OCI-LY1 (cell line): ENCODE data around the gene CACNA1C.

Source experiments
- H2AFZ ChIP-seq: fragments of 200-600 bp; sonication (generic), shearing (Covaris generic); 2 replicates; pipeline ENCODE4 v1.6.0; 2014; ENCODE audit warnings: antibody characterized with exemption, mild to moderate bottlenecking, low read length
- H3F3A ChIP-seq: fragments of 200-600 bp; sonication (generic), shearing (Covaris generic); 2 replicates; pipeline ENCODE4 v1.6.0; 2014; ENCODE audit warnings: mild to moderate bottlenecking, antibody characterized with exemption, low read length, moderate library complexity; ENCODE audit not compliant: insufficient read depth
- H3K27ac ChIP-seq: fragments of 200-600 bp; sonication (generic); 2 replicates; pipeline ENCODE4 v1.5.1; 2014; ENCODE audit warnings: low read length, mixed run types, mild to moderate bottlenecking, low read depth; ENCODE audit not compliant: poor library complexity, severe bottlenecking
- H3K27me3 ChIP-seq: fragments of 200-600 bp; sonication (generic); 2 replicates; pipeline ENCODE4 v1.6.0; 2014; ENCODE audit warnings: antibody characterized with exemption, mild to moderate bottlenecking, low read length, moderate library complexity; ENCODE audit not compliant: insufficient read depth
- H3K36me3 ChIP-seq: fragments of 200-600 bp; sonication (generic); 2 replicates; pipeline ENCODE4 v1.6.1; 2014; ENCODE audit warnings: mild to moderate bottlenecking, antibody characterized with exemption, low read length, moderate library complexity, mixed read lengths; ENCODE audit not compliant: insufficient read depth
- H3K4me1 ChIP-seq: fragments of 200-600 bp; sonication (generic); 2 replicates; pipeline ENCODE4 v1.5.1; 2014; ENCODE audit warnings: mild to moderate bottlenecking, low read length, moderate library complexity; ENCODE audit not compliant: insufficient read depth, severe bottlenecking
- H3K4me2 ChIP-seq: fragments of 200-600 bp; sonication (generic), shearing (Covaris generic); 2 replicates; pipeline ENCODE4 v1.6.1; 2014; ENCODE audit warnings: low read length
- H3K4me3 ChIP-seq: fragments of 200-600 bp; sonication (generic); 2 replicates; pipeline ENCODE4 v1.5.1; 2014; ENCODE audit warnings: low read length, low read depth, mild to moderate bottlenecking, mixed read lengths; ENCODE audit not compliant: poor library complexity, severe bottlenecking
- H3K79me2 ChIP-seq: fragments of 200-600 bp; shearing (Covaris generic); 2 replicates; pipeline ENCODE4 v1.6.1; 2016; ENCODE audit warnings: mixed run types, low read length, mixed read lengths; ENCODE audit not compliant: insufficient read depth
- H3K9ac ChIP-seq: fragments of 200-600 bp; sonication (generic), shearing (Covaris generic); 2 replicates; pipeline ENCODE4 v1.6.1; 2014; ENCODE audit warnings: mild to moderate bottlenecking, low read length, mixed read lengths
- H3K9me2 ChIP-seq: fragments of 200-600 bp; sonication (generic), shearing (Covaris generic); 2 replicates; pipeline ENCODE4 v1.6.1; 2014; ENCODE audit warnings: low read depth, mild to moderate bottlenecking, low read length, mixed read lengths
- H3K9me3 ChIP-seq: fragments of 200-600 bp; shearing (Covaris generic); 2 replicates; pipeline ENCODE4 v1.6.1; 2014; ENCODE audit warnings: low read length, mixed read lengths
- H4K20me1 ChIP-seq: fragments of 200-600 bp; sonication (generic), shearing (Covaris generic); 2 replicates; pipeline ENCODE4 v1.6.0; 2016; ENCODE audit warnings: mild to moderate bottlenecking, low read length; ENCODE audit not compliant: insufficient read depth
- EZH2 ChIP-seq: fragments of 200-600 bp; sonication (generic), shearing (Covaris generic); IDR thresholded peaks from 2 replicates; pipeline ENCODE4 v1.8.0; 2017; ENCODE audit warnings: borderline replicate concordance, mixed run types, mild to moderate bottlenecking, antibody characterized with exemption, low read length, moderate library complexity, mixed read lengths
- TF ChIP-seq, protein P1 (sequence below): fragments of 200-600 bp; sonication (generic), shearing (Covaris generic); IDR thresholded peaks from 2 replicates; pipeline ENCODE4 v1.5.1; 2017; ENCODE audit warnings: mild to moderate bottlenecking, antibody characterized with exemption, low read length, moderate library complexity, mixed read lengths

Gene CACNA1C

DNA sequence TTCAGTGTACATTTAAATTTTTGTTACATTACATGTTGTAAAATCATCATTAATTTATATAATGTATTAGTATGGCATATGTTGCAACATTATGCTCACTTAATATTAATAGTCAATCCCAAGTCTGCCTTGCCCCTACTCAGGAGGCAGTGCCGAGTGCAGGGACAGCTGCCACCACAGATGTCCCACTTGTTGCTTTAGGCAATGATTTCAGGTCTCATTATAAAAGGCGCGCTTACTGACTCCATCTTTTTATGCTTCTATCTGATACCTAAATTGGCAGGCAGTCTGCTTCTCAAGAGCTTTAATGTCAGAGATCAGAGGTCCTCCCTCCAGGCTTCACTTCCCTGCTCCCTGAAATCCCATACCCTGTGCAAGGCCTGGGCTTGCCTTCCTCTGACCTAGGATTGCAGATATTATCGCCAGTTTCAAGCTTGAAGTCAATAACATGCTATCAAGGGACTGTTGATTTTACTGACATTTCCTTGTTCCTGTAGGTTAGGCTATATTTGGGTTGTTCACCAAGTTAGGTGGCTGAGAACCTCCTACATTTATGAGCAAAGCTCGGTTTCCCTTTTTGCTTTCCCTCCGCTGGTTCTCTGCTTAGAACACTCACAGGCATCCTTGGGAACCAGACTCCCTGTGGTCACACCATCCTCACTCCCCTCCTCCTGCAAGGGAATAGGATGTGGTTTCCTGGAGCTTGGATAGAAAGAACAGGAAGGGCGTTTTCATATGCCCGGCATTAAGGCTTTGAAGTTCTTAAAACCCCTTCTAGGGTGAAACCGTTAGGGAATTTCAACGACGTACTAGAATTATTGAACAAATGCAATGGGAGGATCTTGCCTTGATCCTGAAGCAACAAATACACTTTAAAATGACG, 533.6 kb downstream of the CACNA1C start:
- Histone ChIP-seq H3K9ac (no peak overlapping the region), H2AFZ (no peak overlapping the region), H3K9me2 (no peaks in the 10 kb centered on the region), H3K9me3 (no peaks in the 10 kb centered on the region), H3K27ac (no peak overlapping the region), H3K4me2 (no peak overlapping the region), H3K27me3 (no peaks in the 10 kb centered on the region; the same call in 1 of the 2 replicates), H3F3A (no peaks in the 10 kb centered on the region), H3K4me3 (no peak overlapping the region), H3K4me1 (no peaks in the 10 kb centered on the region), H4K20me1 (no peaks in the 10 kb centered on the region), H3K36me3 (no peaks in the 10 kb centered on the region), H3K79me2 (no peaks in the 10 kb centered on the region)
- no peak for TF ChIP-seq EZH2

DNA sequence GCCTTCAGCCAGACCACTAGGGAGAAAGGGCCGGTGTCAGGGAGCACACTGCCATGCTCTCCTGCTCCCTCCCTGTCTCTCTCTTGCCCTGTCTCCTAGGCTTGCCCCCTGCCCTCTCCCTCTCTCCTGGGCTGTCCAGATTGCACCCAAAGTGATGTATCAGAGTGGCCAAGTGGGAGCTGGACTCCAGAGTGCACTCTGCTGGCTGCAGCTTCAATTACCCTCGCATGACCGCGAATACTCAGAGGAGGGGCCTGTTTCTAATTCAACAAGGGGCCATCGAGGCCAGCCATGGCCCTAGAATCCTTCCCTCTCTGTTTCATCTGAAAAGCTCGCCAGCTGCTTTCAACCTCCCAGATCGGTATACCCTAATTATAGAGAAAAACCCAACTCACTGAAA, 535.6 kb downstream of the CACNA1C start:
- no peaks in the 10 kb centered on the region for H3K9me2 ChIP-seq
- no peak overlapping the region for H3K27ac ChIP-seq
- H3K36me3 ChIP-seq = no peaks in the 10 kb centered on the region
- H4K20me1 ChIP-seq = no peaks in the 10 kb centered on the region
- no peak for TF ChIP-seq EZH2
- TF ChIP-seq, protein P1, sequence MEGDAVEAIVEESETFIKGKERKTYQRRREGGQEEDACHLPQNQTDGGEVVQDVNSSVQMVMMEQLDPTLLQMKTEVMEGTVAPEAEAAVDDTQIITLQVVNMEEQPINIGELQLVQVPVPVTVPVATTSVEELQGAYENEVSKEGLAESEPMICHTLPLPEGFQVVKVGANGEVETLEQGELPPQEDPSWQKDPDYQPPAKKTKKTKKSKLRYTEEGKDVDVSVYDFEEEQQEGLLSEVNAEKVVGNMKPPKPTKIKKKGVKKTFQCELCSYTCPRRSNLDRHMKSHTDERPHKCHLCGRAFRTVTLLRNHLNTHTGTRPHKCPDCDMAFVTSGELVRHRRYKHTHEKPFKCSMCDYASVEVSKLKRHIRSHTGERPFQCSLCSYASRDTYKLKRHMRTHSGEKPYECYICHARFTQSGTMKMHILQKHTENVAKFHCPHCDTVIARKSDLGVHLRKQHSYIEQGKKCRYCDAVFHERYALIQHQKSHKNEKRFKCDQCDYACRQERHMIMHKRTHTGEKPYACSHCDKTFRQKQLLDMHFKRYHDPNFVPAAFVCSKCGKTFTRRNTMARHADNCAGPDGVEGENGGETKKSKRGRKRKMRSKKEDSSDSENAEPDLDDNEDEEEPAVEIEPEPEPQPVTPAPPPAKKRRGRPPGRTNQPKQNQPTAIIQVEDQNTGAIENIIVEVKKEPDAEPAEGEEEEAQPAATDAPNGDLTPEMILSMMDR = no peak
- no peaks in the 10 kb centered on the region for H3K79me2 ChIP-seq
- H3K4me2 ChIP-seq = no peak overlapping the region
- no peak overlapping the region for H2AFZ ChIP-seq
- no peaks in the 10 kb centered on the region; the same call in 1 of the 2 replicates for H3K27me3 ChIP-seq
- H3K9ac ChIP-seq = no peak overlapping the region
- H3K4me1 ChIP-seq = no peaks in the 10 kb centered on the region
- no peaks in the 10 kb centered on the region for H3K9me3 ChIP-seq
- no peak overlapping the region for H3K4me3 ChIP-seq
- no peaks in the 10 kb centered on the region for H3F3A ChIP-seq

GRCh38 chr12:2589381-2589780, 536.6 kb downstream of the CACNA1C start:
- H3K4me1 ChIP-seq = no peaks in the 10 kb centered on the region
- no peak overlapping the region for H3K4me2 ChIP-seq
- no peak overlapping the region for H3K9ac ChIP-seq
- TF ChIP-seq EZH2 = no peak
- TF ChIP-seq, protein P1 = no peak
- no peaks in the 10 kb centered on the region for H3K79me2 ChIP-seq
- no peaks in the 10 kb centered on the region for H3K9me2 ChIP-seq
- H3K9me3 ChIP-seq = peaks cover 6% of the 10 kb centered on the region
- H3K36me3 ChIP-seq = no peaks in the 10 kb centered on the region
- no peak overlapping the region for H2AFZ ChIP-seq
- no peak overlapping the region for H3K27ac ChIP-seq
- H3K27me3 ChIP-seq = no peaks in the 10 kb centered on the region; the same call in 1 of the 2 replicates
- no peaks in the 10 kb centered on the region for H3F3A ChIP-seq
- no peaks in the 10 kb centered on the region for H4K20me1 ChIP-seq
- no peak overlapping the region for H3K4me3 ChIP-seq
